HG03095 (cell line): ENCODE results near the gene PSKH1.

Source experiments
- ATAC-seq: cut with Tn5 transposase; IDR thresholded peaks from one replicate; pipeline ENCODE4 v1.9.1; 2021; ENCODE audit warnings: moderate library complexity; ENCODE audit not compliant: unreplicated experiment

Gene PSKH1

GRCh38 chr16:67939507-67940445, 46.7 kb downstream of the PSKH1 start:
- no peak for ATAC-seq

GRCh38 chr16:67940446-67941089, 47.5 kb downstream of the PSKH1 start:
- ATAC-seq = no peak

- ATAC-seq = no peak
Observed at GRCh38 chr16:67941469-67942199, 48.6 kb downstream of the PSKH1 start.

GRCh38 chr16:67942200-67942509, 49.1 kb downstream of the PSKH1 start:
- no peak for ATAC-seq

GRCh38 chr16:67942510-67943255, 49.6 kb downstream of the PSKH1 start:
- no peak for ATAC-seq

- no peak for ATAC-seq
Observed at GRCh38 chr16:67943256-67943618, 50.2 kb downstream of the PSKH1 start.

- no peak for ATAC-seq
Observed at GRCh38 chr16:67943619-67944504, 50.8 kb downstream of the PSKH1 start, which contains the start of gene LCAT. LCAT (minus strand) TSS chr16:67944120; CDS start chr16:67944101, 19 bp downstream.

GRCh38 chr16:67944690-67945391, 51.8 kb downstream of the PSKH1 start:
- ATAC-seq = no peak

- ATAC-seq = no peak
Observed at GRCh38 chr16:67945392-67945933, 52.4 kb downstream of the PSKH1 start.

GRCh38 chr16:67946128-67946569, 53.1 kb downstream of the PSKH1 start:
- ATAC-seq = no peak

- no peak for ATAC-seq
Observed at GRCh38 chr16:67946966-67947558, 54.0 kb downstream of the PSKH1 start.

GRCh38 chr16:67948015-67948414, 55.0 kb downstream of the PSKH1 start:
- ATAC-seq = no peak

GRCh38 chr16:67949645-67950044, 56.6 kb downstream of the PSKH1 start:
- ATAC-seq = no peak

- no peak for ATAC-seq
Observed at GRCh38 chr16:67950335-67950843, 57.3 kb downstream of the PSKH1 start.

- ATAC-seq = no peak
Observed at GRCh38 chr16:67951485-67951884, 58.4 kb downstream of the PSKH1 start.

GRCh38 chr16:67953641-67954375, 60.8 kb downstream of the PSKH1 start:
- no peak for ATAC-seq

- ATAC-seq = no peak
Observed at GRCh38 chr16:67954421-67955196, 61.6 kb downstream of the PSKH1 start.
